GM23248 (cell line): ENCODE results near the gene CAMSAP2. TPM values are rescaled to one million over a fixed set of nuclear protein-coding genes. Genes with fewer than 3 reads are reported as not detected.

ENCODE experiments used
- DNase-seq: peaks from one replicate; pipeline ENCODE4 v3.0.0-alpha.2; 2015
- H2AFZ ChIP-seq: fragments of 200-600 bp; sonication (generic); 2 replicates; pipeline ENCODE4 v1.6.1; 2016; ENCODE audit warnings: antibody characterized with exemption
- H3F3A ChIP-seq: fragments of 200-600 bp; sonication (generic); 2 replicates; pipeline ENCODE4 v1.6.1; 2016; ENCODE audit warnings: mild to moderate bottlenecking, antibody characterized with exemption, mixed run types; ENCODE audit not compliant: insufficient read depth
- H3K27ac ChIP-seq: fragments of 200-600 bp; sonication (generic); 2 replicates; pipeline ENCODE4 v1.5.1; 2016; ENCODE audit warnings: mild to moderate bottlenecking
- H3K27me3 ChIP-seq: fragments of 200-600 bp; sonication (generic); replicated peaks from 2 replicates; pipeline ENCODE4 v1.6.1; 2016; ENCODE audit warnings: mild to moderate bottlenecking; ENCODE audit not compliant: insufficient read depth
- H3K36me3 ChIP-seq: fragments of 200-600 bp; sonication (generic); 2 replicates; pipeline ENCODE4 v1.6.1; 2016; ENCODE audit warnings: low read depth, mild to moderate bottlenecking
- H3K4me1 ChIP-seq: fragments of 200-600 bp; sonication (generic); 2 replicates; pipeline ENCODE4 v1.6.1; 2016; ENCODE audit warnings: mild to moderate bottlenecking; ENCODE audit not compliant: insufficient read depth
- H3K4me2 ChIP-seq: fragments of 200-600 bp; sonication (generic); one replicate; pipeline ENCODE4 v1.6.1; 2016; ENCODE audit warnings: mild to moderate bottlenecking; ENCODE audit not compliant: unreplicated experiment
- H3K4me3 ChIP-seq: fragments of 200-600 bp; sonication (generic); 2 replicates; pipeline ENCODE4 v1.5.1; 2016; ENCODE audit warnings: mild to moderate bottlenecking
- H3K79me2 ChIP-seq: fragments of 200-600 bp; sonication (generic); 2 replicates; pipeline ENCODE4 v1.6.1; 2016; ENCODE audit warnings: mild to moderate bottlenecking; ENCODE audit not compliant: insufficient read depth
- H3K9ac ChIP-seq: fragments of 200-600 bp; sonication (generic); 2 replicates; pipeline ENCODE4 v1.6.1; 2016; ENCODE audit warnings: mild to moderate bottlenecking
- H3K9me2 ChIP-seq: fragments of 200-600 bp; sonication (generic); 2 replicates; pipeline ENCODE4 v1.6.1; 2016; ENCODE audit warnings: mixed run types, mild to moderate bottlenecking, moderate library complexity; ENCODE audit not compliant: insufficient read depth
- H3K9me3 ChIP-seq: fragments of 200-600 bp; sonication (generic); one replicate; pipeline ENCODE4 v1.6.1; 2017; ENCODE audit warnings: low read depth
- H4K20me1 ChIP-seq: fragments of 200-600 bp; sonication (generic); 2 replicates; pipeline ENCODE4 v1.6.0; 2016; ENCODE audit not compliant: insufficient read depth
- EZH2 ChIP-seq: fragments of 200-600 bp; sonication (generic); IDR thresholded peaks from 2 replicates; pipeline ENCODE4 v1.6.1; 2018; ENCODE audit warnings: antibody characterized with exemption, mild to moderate bottlenecking; ENCODE audit not compliant: insufficient read depth, poor library complexity, severe bottlenecking
- EZH2phosphoT487 ChIP-seq: fragments of 200-600 bp; sonication (generic); IDR thresholded peaks from 2 replicates; pipeline ENCODE4 v1.6.1; 2018; ENCODE audit warnings: antibody characterized with exemption, moderate library complexity, mild to moderate bottlenecking, low read depth; ENCODE audit not compliant: insufficient read depth
- whole genome bisulfite sequencing, 2 experiments: methylation state at CpG; one replicate each; pipeline ENCODE4 v1.1.6; 2015 to 2017; ENCODE audit warnings: low lambda C conversion rate in 2 of 2, low coverage in 1 of 2; ENCODE audit errors: missing lambda C conversion rate in 2 of 2; 5-methylcytosine and 5-hydroxymethylcytosine counted together
- in situ Hi-C: fragments of 300-500 bp; cut with MboI; formaldehyde crosslinking; loops from 2 replicates; pipeline ENCODE4 v1.15.0; 2020
- polyA plus RNA-seq: library from polyadenylated mRNA; unstranded; fragments of >200 nt; fragmentation: Nextera tagmentation; extraction: Ambion mirVana; gene quantifications from 2 replicates; pipeline ENCODE4 v1.2.1, GENCODE V29; 2016
- total RNA-seq: library from RNA; depleted of rRNA; stranded (reverse); fragments of >200 nt; shearing (Covaris generic); gene quantifications from 2 replicates; pipeline ENCODE4 v1.2.3, GENCODE V29; 2014

CAMSAP2 gene
- total and polyA plus RNA-seq, 2 experiments from 2014 or later, result 10.9 to 28.7 TPM

- Histone ChIP-seq H3K79me2 (peaks cover 80% of the 10 kb centered on the region), H3K4me1 (peaks cover 27% of the 10 kb centered on the region), H3K9ac (no peak overlapping the region), H3K4me2 (no peak overlapping the region), H3K36me3 (peaks cover 3% of the 10 kb centered on the region; the same call in 1 of the 2 replicates), H3K27ac (no peak overlapping the region), H3F3A (peaks cover 30% of the 10 kb centered on the region), H3K9me2 (no peaks in the 10 kb centered on the region), H2AFZ (no peak overlapping the region), H4K20me1 (peaks cover 19% of the 10 kb centered on the region; the same call in 1 of the 2 replicates), H3K9me3 (no peaks in the 10 kb centered on the region), H3K4me3 (no peak overlapping the region), H3K27me3 (no peaks in the 10 kb centered on the region)
- no peak for TF ChIP-seq EZH2phosphoT487
- TF ChIP-seq EZH2, result no peak
- in situ Hi-C loops, result no loop called here
- 69 to 80% methylated on average over 2 of the region's 2 CpGs for WGBS, 2 experiments
- no peak for DNase-seq
Measured at GRCh38 chr1:200793677-200794076, 55.0 kb downstream of the CAMSAP2 start.

- H3K36me3 ChIP-seq, result 0 out of 2 replicates have a peak, but pooled peaks cover under 1% of the 10 kb centered on the region
- no peaks in the 10 kb centered on the region for H3K9me3 ChIP-seq
- TF ChIP-seq EZH2 (no peak), EZH2phosphoT487 (no peak)
- H3F3A ChIP-seq, result peaks cover 30% of the 10 kb centered on the region
- in situ Hi-C loops, result no loop called here
- H3K79me2 ChIP-seq, result peaks cover 79% of the 10 kb centered on the region
- peak overlapping the region; percentile 14 for H3K4me2 ChIP-seq
- no peak overlapping the region for H3K4me3 ChIP-seq
- peaks cover 27% of the 10 kb centered on the region for H3K4me1 ChIP-seq
- no peaks in the 10 kb centered on the region for H3K9me2 ChIP-seq
- 96 to 100% methylated on average over 1 of the region's 1 CpG for WGBS, 2 experiments
- peaks cover 14% of the 10 kb centered on the region; the same call in 1 of the 2 replicates for H4K20me1 ChIP-seq
- no peaks in the 10 kb centered on the region for H3K27me3 ChIP-seq
- peak overlapping the region; percentile 34 for H3K27ac ChIP-seq
- no peak overlapping the region for H2AFZ ChIP-seq
- DNase-seq, result peak; percentile 49
- H3K9ac ChIP-seq, result no peak overlapping the region
Measured at GRCh38 chr1:200794506-200795065, 55.9 kb downstream of the CAMSAP2 start.

GRCh38 chr1:200795156-200795555 is 56.5 kb downstream of the CAMSAP2 start:
- Histone ChIP-seq H3K4me3 (no peak overlapping the region), H3K27ac (peak overlapping the region; percentile 34), H3K36me3 (no peaks in the 10 kb centered on the region), H3K9me2 (no peaks in the 10 kb centered on the region), H3K9ac (no peak overlapping the region), H3K9me3 (no peaks in the 10 kb centered on the region), H3K79me2 (peaks cover 79% of the 10 kb centered on the region), H2AFZ (no peak overlapping the region), H3K27me3 (no peaks in the 10 kb centered on the region), H3K4me2 (peak overlapping the region; percentile 14), H3K4me1 (peaks cover 27% of the 10 kb centered on the region), H3F3A (peaks cover 30% of the 10 kb centered on the region), H4K20me1 (peaks cover 15% of the 10 kb centered on the region; the same call in 1 of the 2 replicates)
- in situ Hi-C loops, result no loop called here
- DNase-seq, result peak; percentile 72
- WGBS, 2 experiments, result 16 to 20% methylated on average over 1 of the region's 1 CpG
- TF ChIP-seq EZH2 (no peak), EZH2phosphoT487 (no peak)

- no peaks in the 10 kb centered on the region for H3K9me3 ChIP-seq
- in situ Hi-C loops, result loop anchor here (10.0 kb wide), 1 partner anchor 167 kb away; no protein-coding TSS in a partner anchor
- no peaks in the 10 kb centered on the region for H3K9me2 ChIP-seq
- H3F3A ChIP-seq, result no peaks in the 10 kb centered on the region
- peaks cover 83% of the 10 kb centered on the region for H3K79me2 ChIP-seq
- WGBS, 2 experiments, result 81 to 85% methylated on average over 2 of the region's 2 CpGs
- no peaks in the 10 kb centered on the region for H3K4me1 ChIP-seq
- H3K4me3 ChIP-seq, result no peak overlapping the region
- H2AFZ ChIP-seq, result no peak overlapping the region
- H3K9ac ChIP-seq, result no peak overlapping the region
- no peak overlapping the region for H3K27ac ChIP-seq
- TF ChIP-seq EZH2phosphoT487 (no peak), EZH2 (no peak)
- H4K20me1 ChIP-seq, result peaks cover 9% of the 10 kb centered on the region; the same call in 1 of the 2 replicates
- no peak for DNase-seq
- no peaks in the 10 kb centered on the region for H3K27me3 ChIP-seq
- no peak overlapping the region for H3K4me2 ChIP-seq
- no peaks in the 10 kb centered on the region for H3K36me3 ChIP-seq
Measured at GRCh38 chr1:200802042-200802441, 63.3 kb downstream of the CAMSAP2 start.
